ENCODE results near the gene M6PR.

The M6PR gene

GRCh38 chr12:8949342-8950220, at the start of gene M6PR:
Gene M6PR (minus strand): TSS chr12:8949645. CDS start chr12:8946404, 3,241 bp downstream.
- DNase-seq (ENCODE audit: low read depth in 2 of 3, low spot score in 1 of 3): peak; percentile 83 to 90 (median 87)

GRCh38 chr12:8996682-8997405, 47.4 kb upstream of the M6PR start:
- DNase-seq (ENCODE audit: low read depth in 2 of 3, low spot score in 1 of 3): peak in 1 of 3 donors; percentile 32

GRCh38 chr12:8995021-8995775, 45.8 kb upstream of the M6PR start:
- no peak for DNase-seq (ENCODE audit: low read depth in 2 of 3, low spot score in 1 of 3)

- no peak for DNase-seq (ENCODE audit: low read depth in 2 of 3, low spot score in 1 of 3)
Observed at GRCh38 chr12:8993827-8994226, 44.4 kb upstream of the M6PR start.

GRCh38 chr12:8991371-8992345, 42.2 kb upstream of the M6PR start:
- no peak for DNase-seq (ENCODE audit: low read depth in 2 of 3, low spot score in 1 of 3)

GRCh38 chr12:8989413-8989812, 40.0 kb upstream of the M6PR start, which contains the start of gene KLRG1:
Gene KLRG1 (plus strand): TSS chr12:8989546. CDS start chr12:8989636, 90 bp downstream.
- no peak for DNase-seq (ENCODE audit: low read depth in 2 of 3, low spot score in 1 of 3)

- no peak for DNase-seq (ENCODE audit: low read depth in 2 of 3, low spot score in 1 of 3)
Observed at GRCh38 chr12:8987685-8988084, 38.2 kb upstream of the M6PR start.

- no peak for DNase-seq (ENCODE audit: low read depth in 2 of 3, low spot score in 1 of 3)
Observed at GRCh38 chr12:8987163-8987562, 37.7 kb upstream of the M6PR start.

- DNase-seq (ENCODE audit: low read depth in 2 of 3, low spot score in 1 of 3): no peak
Observed at GRCh38 chr12:8985213-8985754, 35.8 kb upstream of the M6PR start.

GRCh38 chr12:8980137-8980536, 30.7 kb upstream of the M6PR start:
- no peak for DNase-seq (ENCODE audit: low read depth in 2 of 3, low spot score in 1 of 3)

- DNase-seq (ENCODE audit: low read depth in 2 of 3, low spot score in 1 of 3): no peak
Observed at GRCh38 chr12:8970432-8970831, 21.0 kb upstream of the M6PR start.

- no peak for DNase-seq (ENCODE audit: low read depth in 2 of 3, low spot score in 1 of 3)
Observed at GRCh38 chr12:8969861-8970411, 20.5 kb upstream of the M6PR start.

GRCh38 chr12:8968761-8969160, 19.3 kb upstream of the M6PR start:
- no peak for DNase-seq (ENCODE audit: low read depth in 2 of 3, low spot score in 1 of 3)

- DNase-seq (ENCODE audit: low read depth in 2 of 3, low spot score in 1 of 3): no peak
Observed at GRCh38 chr12:8960176-8960575, 10.7 kb upstream of the M6PR start.

- no peak for DNase-seq (ENCODE audit: low read depth in 2 of 3, low spot score in 1 of 3)
Observed at GRCh38 chr12:8958066-8958465, 8.6 kb upstream of the M6PR start.

GRCh38 chr12:8957561-8957960, 8.1 kb upstream of the M6PR start:
- DNase-seq (ENCODE audit: low read depth in 2 of 3, low spot score in 1 of 3): no peak

- DNase-seq (ENCODE audit: low read depth in 2 of 3, low spot score in 1 of 3): no peak
Observed at GRCh38 chr12:8956772-8957171, 7.3 kb upstream of the M6PR start.

- no peak for DNase-seq (ENCODE audit: low read depth in 2 of 3, low spot score in 1 of 3)
Observed at GRCh38 chr12:8956073-8956472, 6.6 kb upstream of the M6PR start.

GRCh38 chr12:8953773-8954402, 4.4 kb upstream of the M6PR start:
- no peak for DNase-seq (ENCODE audit: low read depth in 2 of 3, low spot score in 1 of 3)

Measured in stimulated activated CD4-positive, alpha-beta T cell treated with anti-CD3 and anti-CD28 coated beads, Interleukin-12 subunit alpha, Interleukin-12 subunit beta, amount 100 ng/mL, for 48 hours (primary cell).